Measurements from ENCODE around the gene CEPT1. TPM values are rescaled to one million over a fixed set of nuclear protein-coding genes. Genes with fewer than 3 reads are reported as not detected.

Gene CEPT1
- total RNA-seq, 2 experiments from 2014 or later = 36.3 to 37.3 TPM

Other genes with a start within 250 kb of the CEPT1 start
- gene LRIF1, start 176.3 kb upstream of the CEPT1 start, total RNA-seq = 10 to 100 TPM; 13.1 to 14.0 TPM
- gene DRAM2, start 130 bp upstream of the CEPT1 start, total RNA-seq = 10 to 100 TPM; 26.9 to 27.8 TPM
- 100 to 1,000 TPM; 232 TPM for gene DENND2D, start 60.4 kb downstream of the CEPT1 start, total RNA-seq
- 1 to 10 TPM; 2.1 to 2.6 TPM for gene CHI3L2, start 87.5 kb downstream of the CEPT1 start, total RNA-seq
- not detected for gene CHIA, start 150.6 kb downstream of the CEPT1 start, total RNA-seq

Measured in activated CD8-positive, alpha-beta memory T cell treated with anti-CD3 and anti-CD28 coated beads for 36 hours (primary cell).